IMR-90 (cell line): ENCODE data around the gene ARMH1. TPM values are rescaled to one million over a fixed set of nuclear protein-coding genes. Genes with fewer than 3 reads are reported as not detected.

ENCODE experiments used
- ATAC-seq: fragments of 200-7000 bp; cut with Tn5 transposase; 2 replicates; pipeline ENCODE4 v1.9.1; 2020; ENCODE audit warnings: low read depth, mild to moderate bottlenecking, moderate library complexity
- BruUV-seq: library from RNA; stranded (reverse); fragments of 400-500 nt; replicated peaks from 2 replicates; lab custom pipeline; 2021; lab: Mats Ljungman, UMichigan
- CTCF ChIA-PET: fragments of 300-600 bp; formaldehyde crosslinking; extraction: SDS; loops from one replicate; lab custom pipeline; 2021; ENCODE audit warnings: antibody characterized with exemption; lab: Yijun Ruan, JAX
- POLR2A ChIA-PET: fragments of 300-600 bp; sonication (Branson Sonifier 250); formaldehyde crosslinking; loops from one replicate; lab custom pipeline; 2022; ENCODE audit warnings: antibody characterized with exemption; ENCODE audit not compliant: unreplicated experiment; lab: Charles Lee
- DNase-seq: peaks from one replicate; pipeline ENCODE4 v3.0.0; 2013
- H2AFZ ChIP-seq: replicated peaks from 2 replicates; pipeline ENCODE3; 2013; ENCODE audit warnings: low read length, mild to moderate bottlenecking; ENCODE audit not compliant: poor library complexity
- H2AK5ac ChIP-seq: 2 replicates; pipeline ENCODE4 v1.6.1; 2013; ENCODE audit warnings: low read depth, low read length, inconsistent platforms
- H2AK9ac ChIP-seq: replicated peaks from 2 replicates; pipeline ENCODE3; 2013; ENCODE audit warnings: mild to moderate bottlenecking, low read depth, low read length, moderate library complexity; ENCODE audit not compliant: poor library complexity
- H2BK120ac ChIP-seq: 2 replicates; pipeline ENCODE4 v1.6.1; 2013; ENCODE audit warnings: low read depth, low read length, inconsistent platforms
- H2BK15ac ChIP-seq: 3 replicates; pipeline ENCODE4 v1.6.1; 2013; ENCODE audit warnings: low read depth, low read length, inconsistent platforms
- H2BK20ac ChIP-seq: 2 replicates; pipeline ENCODE4 v1.6.1; 2013; ENCODE audit warnings: low read depth, mild to moderate bottlenecking, inconsistent platforms, low read length, moderate library complexity
- H2BK5ac ChIP-seq: 2 replicates; pipeline ENCODE4 v1.6.1; 2013; ENCODE audit warnings: mild to moderate bottlenecking, low read depth, low read length, inconsistent platforms; ENCODE audit not compliant: poor library complexity, severe bottlenecking
- H3K14ac ChIP-seq: replicated peaks from 2 replicates; pipeline ENCODE4 v1.6.1; 2013; ENCODE audit warnings: low read depth, low read length, inconsistent platforms
- H3K18ac ChIP-seq: 2 replicates; pipeline ENCODE4 v1.6.1; 2013; ENCODE audit warnings: low read depth, low read length, control low read depth
- H3K23ac ChIP-seq: 2 replicates; pipeline ENCODE4 v1.6.1; 2013; ENCODE audit warnings: low read depth, low read length, inconsistent platforms
- H3K27ac ChIP-seq: 2 replicates; pipeline ENCODE4 v1.5.1; 2013; ENCODE audit warnings: mild to moderate bottlenecking, control low read depth, low read length; ENCODE audit not compliant: insufficient read depth
- H3K27me3 ChIP-seq: 2 replicates; pipeline ENCODE4 v1.6.1; 2013; ENCODE audit warnings: low read length; ENCODE audit not compliant: control insufficient read depth, insufficient read depth
- H3K36me3 ChIP-seq: 2 replicates; pipeline ENCODE4 v1.6.1; 2013; ENCODE audit warnings: low read length, mixed read lengths; ENCODE audit not compliant: control insufficient read depth, insufficient read depth
- H3K4ac ChIP-seq: 2 replicates; pipeline ENCODE4 v1.6.1; 2013; ENCODE audit warnings: low read depth, low read length, inconsistent platforms
- H3K4me1 ChIP-seq: 2 replicates; pipeline ENCODE4 v1.6.1; 2013; ENCODE audit warnings: low read length, mixed read lengths; ENCODE audit not compliant: control insufficient read depth, insufficient read depth
- H3K4me2 ChIP-seq: 2 replicates; pipeline ENCODE4 v1.6.1; 2013; ENCODE audit warnings: low read depth, mild to moderate bottlenecking, control low read depth, low read length, moderate library complexity
- H3K4me3 ChIP-seq: 2 replicates; pipeline ENCODE4 v1.5.1; 2013; ENCODE audit warnings: low read depth, mild to moderate bottlenecking, control low read depth, low read length, moderate library complexity; ENCODE audit not compliant: insufficient read depth
- H3K56ac ChIP-seq: 2 replicates; pipeline ENCODE4 v1.6.1; 2013; ENCODE audit warnings: low read length, inconsistent platforms; ENCODE audit not compliant: insufficient read depth; ENCODE audit errors: extremely low read depth
- H3K79me1 ChIP-seq, 2 experiments: 2 replicates each; pipeline ENCODE4 v1.6.1; 2013; ENCODE audit warnings: low read length in 2 of 2, inconsistent platforms in 1 of 2, low read depth in 1 of 2
- H3K9ac ChIP-seq: 2 replicates; pipeline ENCODE4 v1.6.1; 2013; ENCODE audit warnings: low read depth, low read length, control low read depth
- H3K9me1 ChIP-seq: 2 replicates; pipeline ENCODE4 v1.6.1; 2013; ENCODE audit warnings: low read length, inconsistent platforms; ENCODE audit not compliant: insufficient read depth
- H3K9me3 ChIP-seq: 2 replicates; pipeline ENCODE4 v1.6.1; 2013; ENCODE audit warnings: low read length; ENCODE audit not compliant: control insufficient read depth, insufficient read depth
- H4K20me1 ChIP-seq: 2 replicates; pipeline ENCODE4 v1.6.1; 2013; ENCODE audit warnings: low read length, inconsistent platforms; ENCODE audit not compliant: insufficient read depth
- H4K5ac ChIP-seq: 2 replicates; pipeline ENCODE4 v1.6.1; 2013; ENCODE audit warnings: mild to moderate bottlenecking, low read depth, low read length, control low read depth
- H4K8ac ChIP-seq, 2 experiments: 2 replicates each; pipeline ENCODE4 v1.6.1; 2013; ENCODE audit warnings: low read depth in 2 of 2, low read length in 2 of 2, control low read depth in 1 of 2, inconsistent platforms in 1 of 2
- H4K91ac ChIP-seq: 2 replicates; pipeline ENCODE4 v1.6.1; 2013; ENCODE audit warnings: low read depth, low read length, inconsistent platforms; ENCODE audit not compliant: insufficient read depth
- BHLHE40 ChIP-seq: fragments of 150-350 bp; IDR thresholded peaks from 2 replicates; pipeline ENCODE4 v1.6.1; 2016; ENCODE audit warnings: mild to moderate bottlenecking, low read depth, low read length
- CEBPB ChIP-seq: IDR thresholded peaks from 2 replicates; pipeline ENCODE4 v1.6.1; 2012; ENCODE audit warnings: low read depth, low read length, improper control_type of control experiment
- CHD1 ChIP-seq: IDR thresholded peaks from 2 replicates; pipeline ENCODE4 v1.6.1; 2012; ENCODE audit warnings: low read depth, low read length, improper control_type of control experiment
- FOS ChIP-seq: fragments of 150-350 bp; IDR thresholded peaks from 2 replicates; pipeline ENCODE4 v1.6.1; 2016; ENCODE audit warnings: low read depth, low read length
- MAFK ChIP-seq: IDR thresholded peaks from 2 replicates; pipeline ENCODE4 v1.6.1; 2012; ENCODE audit warnings: low read depth, low read length, improper control_type of control experiment
- MAZ ChIP-seq: IDR thresholded peaks from 2 replicates; pipeline ENCODE4 v1.6.1; 2012; ENCODE audit warnings: low read depth, mild to moderate bottlenecking, low read length, improper control_type of control experiment, moderate library complexity, borderline replicate concordance
- MXI1 ChIP-seq: IDR thresholded peaks from 2 replicates; pipeline ENCODE4 v1.6.1; 2012; ENCODE audit warnings: low read depth, mild to moderate bottlenecking, low read length, moderate library complexity, borderline replicate concordance
- NFE2L2 ChIP-seq: fragments of 150-350 bp; IDR thresholded peaks from 2 replicates; pipeline ENCODE4 v1.6.1; 2016; ENCODE audit warnings: low read depth, mild to moderate bottlenecking, low read length
- POLR2A ChIP-seq: IDR thresholded peaks from 2 replicates; pipeline ENCODE4 v1.6.1; 2012; ENCODE audit warnings: mild to moderate bottlenecking, low read depth, low read length
- RAD21 ChIP-seq: IDR thresholded peaks from 2 replicates; pipeline ENCODE4 v1.6.1; 2012; ENCODE audit warnings: low read length, improper control_type of control experiment
- RCOR1 ChIP-seq: IDR thresholded peaks from 2 replicates; pipeline ENCODE4 v1.6.1; 2012; ENCODE audit warnings: mild to moderate bottlenecking, low read length, improper control_type of control experiment; ENCODE audit not compliant: insufficient replicate concordance
- RFX5 ChIP-seq: IDR thresholded peaks from 2 replicates; pipeline ENCODE4 v1.8.0; 2012; ENCODE audit warnings: low read depth, mild to moderate bottlenecking, low read length, moderate library complexity
- SMC3 ChIP-seq: fragments of 150-350 bp; IDR thresholded peaks from 2 replicates; pipeline ENCODE4 v1.6.1; 2016; ENCODE audit warnings: low read depth, mild to moderate bottlenecking, antibody characterized with exemption, low read length, moderate library complexity
- WGBS, 2 experiments: methylation state at CpG; one replicate each; pipeline versions ENCODE4 v1.1.5 to v1.1.7; 2013; ENCODE audit warnings: missing lambda C conversion rate in 2 of 2; ENCODE audit not compliant: insufficient read length in 1 of 2; ENCODE audit errors: extremely low coverage in 2 of 2; 5-methylcytosine and 5-hydroxymethylcytosine counted together
- dilution Hi-C: fragments of 300-500 bp; cut with HindIII; formaldehyde crosslinking; loops from one replicate; pipeline ENCODE4 v1.14.3; 2018; ENCODE audit warnings: low sequenced_read_pairs; ENCODE audit not compliant: unreplicated experiment
- in situ Hi-C: fragments of 300-500 bp; cut with MboI; formaldehyde crosslinking; loops from 3 replicates; pipeline ENCODE4 v1.14.3; 2019; ENCODE audit warnings: low sequenced_read_pairs, inconsistent platforms, mixed read lengths
- intact Hi-C: fragments of 100-400 bp; cut with micrococcal nuclease; formaldehyde crosslinking; loops from 2 replicates; pipeline ENCODE4 v1.10.0; 2022
- polyA plus RNA-seq, 3 experiments: library from polyadenylated mRNA; depleted of rRNA; stranded (reverse); fragments of >200 nt; gene quantifications; 2 replicates each; pipeline ENCODE4 v1.2.3, GENCODE V29; 2012; ENCODE audit warnings: low replicate concordance in 1 of 3
- total RNA-seq: library from RNA; depleted of rRNA; stranded (reverse); fragments of >200 nt; gene quantifications from 2 replicates; pipeline ENCODE4 v1.2.3, GENCODE V29; 2012
- TF ChIP-seq, protein P1 (sequence below): fragments of 150-350 bp; IDR thresholded peaks from 2 replicates; pipeline ENCODE4 v1.6.1; 2017; ENCODE audit warnings: mild to moderate bottlenecking, antibody characterized with exemption, low read length, low read depth
- TF ChIP-seq, protein P2 (sequence below): fragments of 150-350 bp; IDR thresholded peaks from 2 replicates; pipeline ENCODE4 v1.6.1; 2016; ENCODE audit warnings: low read depth, mild to moderate bottlenecking, low read length, moderate library complexity, borderline replicate concordance
- TF ChIP-seq, protein P3 (sequence below): conservative IDR thresholded peaks from 2 replicates; pipeline ENCODE4 v1.5.1; 2012; ENCODE audit warnings: mild to moderate bottlenecking, low read depth, low read length, improper control_type of control experiment

The ARMH1 gene
- total and polyA plus RNA-seq, 2 of the 4 experiments (the other 2 are of a cell fraction): 0.36 to 0.72 TPM

DNA sequence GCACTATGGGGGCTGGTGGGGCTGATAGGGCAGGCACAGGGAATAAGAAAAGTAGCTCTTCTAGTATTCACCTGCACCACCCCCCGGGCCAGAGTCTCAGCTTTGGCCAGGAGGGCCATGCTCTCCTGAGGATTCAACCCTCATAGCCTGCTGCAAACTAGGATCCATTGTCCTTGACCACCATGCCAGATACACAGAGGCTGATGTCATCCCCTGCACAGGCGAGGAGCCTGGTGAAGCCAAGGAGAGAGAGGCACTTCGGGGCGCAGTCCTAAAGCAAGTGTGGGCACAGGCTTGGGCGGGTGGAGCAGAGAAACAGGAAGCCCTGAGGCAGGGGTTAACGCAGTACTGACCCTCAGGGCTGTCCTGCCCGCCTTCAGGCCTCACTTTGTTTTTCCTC, 29.7 kb upstream of the ARMH1 start:
- H4K91ac ChIP-seq: peak overlapping the region; percentile 17; the same call in 1 of the 2 replicates
- no peaks in the 10 kb centered on the region for H3K27me3 ChIP-seq
- intact Hi-C loops: no loop called here
- ChIA-PET CTCF (no interaction called here), POLR2A (interaction anchor here (0.5 kb wide), 1 partner anchor 12 kb away, joined by 5 read pairs; no protein-coding TSS in a partner anchor)
- BruUV-seq: no TSS peak
- peak overlapping the region; percentile 44 for H2AK9ac ChIP-seq
- no CpG with 5 or more reads among the region's 7 CpGs for WGBS, 2 experiments
- H4K20me1 ChIP-seq: peaks cover 46% of the 10 kb centered on the region
- TF ChIP-seq SMC3 (no peak), RCOR1 (no peak), CHD1 (no peak), NFE2L2 (no peak), FOS (no peak), MAFK (no peak), BHLHE40 (no peak), MXI1 (no peak), RFX5 (no peak), CEBPB (no peak), POLR2A (no peak), RAD21 (no peak), MAZ (no peak)
- TF ChIP-seq, protein P1, sequence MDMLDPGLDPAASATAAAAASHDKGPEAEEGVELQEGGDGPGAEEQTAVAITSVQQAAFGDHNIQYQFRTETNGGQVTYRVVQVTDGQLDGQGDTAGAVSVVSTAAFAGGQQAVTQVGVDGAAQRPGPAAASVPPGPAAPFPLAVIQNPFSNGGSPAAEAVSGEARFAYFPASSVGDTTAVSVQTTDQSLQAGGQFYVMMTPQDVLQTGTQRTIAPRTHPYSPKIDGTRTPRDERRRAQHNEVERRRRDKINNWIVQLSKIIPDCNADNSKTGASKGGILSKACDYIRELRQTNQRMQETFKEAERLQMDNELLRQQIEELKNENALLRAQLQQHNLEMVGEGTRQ: no peak
- TF ChIP-seq, protein P2, sequence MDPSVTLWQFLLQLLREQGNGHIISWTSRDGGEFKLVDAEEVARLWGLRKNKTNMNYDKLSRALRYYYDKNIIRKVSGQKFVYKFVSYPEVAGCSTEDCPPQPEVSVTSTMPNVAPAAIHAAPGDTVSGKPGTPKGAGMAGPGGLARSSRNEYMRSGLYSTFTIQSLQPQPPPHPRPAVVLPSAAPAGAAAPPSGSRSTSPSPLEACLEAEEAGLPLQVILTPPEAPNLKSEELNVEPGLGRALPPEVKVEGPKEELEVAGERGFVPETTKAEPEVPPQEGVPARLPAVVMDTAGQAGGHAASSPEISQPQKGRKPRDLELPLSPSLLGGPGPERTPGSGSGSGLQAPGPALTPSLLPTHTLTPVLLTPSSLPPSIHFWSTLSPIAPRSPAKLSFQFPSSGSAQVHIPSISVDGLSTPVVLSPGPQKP: no peak
- TF ChIP-seq, protein P3, sequence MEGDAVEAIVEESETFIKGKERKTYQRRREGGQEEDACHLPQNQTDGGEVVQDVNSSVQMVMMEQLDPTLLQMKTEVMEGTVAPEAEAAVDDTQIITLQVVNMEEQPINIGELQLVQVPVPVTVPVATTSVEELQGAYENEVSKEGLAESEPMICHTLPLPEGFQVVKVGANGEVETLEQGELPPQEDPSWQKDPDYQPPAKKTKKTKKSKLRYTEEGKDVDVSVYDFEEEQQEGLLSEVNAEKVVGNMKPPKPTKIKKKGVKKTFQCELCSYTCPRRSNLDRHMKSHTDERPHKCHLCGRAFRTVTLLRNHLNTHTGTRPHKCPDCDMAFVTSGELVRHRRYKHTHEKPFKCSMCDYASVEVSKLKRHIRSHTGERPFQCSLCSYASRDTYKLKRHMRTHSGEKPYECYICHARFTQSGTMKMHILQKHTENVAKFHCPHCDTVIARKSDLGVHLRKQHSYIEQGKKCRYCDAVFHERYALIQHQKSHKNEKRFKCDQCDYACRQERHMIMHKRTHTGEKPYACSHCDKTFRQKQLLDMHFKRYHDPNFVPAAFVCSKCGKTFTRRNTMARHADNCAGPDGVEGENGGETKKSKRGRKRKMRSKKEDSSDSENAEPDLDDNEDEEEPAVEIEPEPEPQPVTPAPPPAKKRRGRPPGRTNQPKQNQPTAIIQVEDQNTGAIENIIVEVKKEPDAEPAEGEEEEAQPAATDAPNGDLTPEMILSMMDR: no peak
- no peak overlapping the region for H2BK5ac ChIP-seq
- H3K4me1 ChIP-seq: peaks cover 19% of the 10 kb centered on the region
- H3K27ac ChIP-seq: no peak overlapping the region
- H4K8ac ChIP-seq: peak overlapping the region in 1 of 2 experiments; percentile 57; a peak in 1 of 4 replicates
- no peak overlapping the region for H4K5ac ChIP-seq
- H3K79me1 ChIP-seq: peaks cover 16 to 40% of the 10 kb centered on the region in 2 experiments
- DNase-seq: no peak
- no peak overlapping the region for H3K56ac ChIP-seq
- H2BK20ac ChIP-seq: no peak overlapping the region
- no peak overlapping the region; the same call in 1 of the 2 replicates for H2BK120ac ChIP-seq
- peaks cover 22% of the 10 kb centered on the region for H3K9me1 ChIP-seq
- H3K18ac ChIP-seq: no peak overlapping the region
- H3K23ac ChIP-seq: 0 out of 2 replicates have a peak overlapping the region, but pooled peaks have one; percentile 32
- peak overlapping the region; percentile 37; the same call in 1 of the 2 replicates for H3K4ac ChIP-seq
- H3K36me3 ChIP-seq: peaks cover 65% of the 10 kb centered on the region
- H3K4me2 ChIP-seq: no peak overlapping the region; the same call in 1 of the 2 replicates
- in situ Hi-C loops: no loop called here
- peak overlapping the region; percentile 21; the same call in 1 of the 2 replicates for H3K14ac ChIP-seq
- H2BK15ac ChIP-seq: no peak overlapping the region
- dilution Hi-C loops: no loop called here
- peak overlapping the region; percentile 35 for H2AK5ac ChIP-seq
- H2AFZ ChIP-seq: peak overlapping the region; percentile 65
- H3K9me3 ChIP-seq: no peaks in the 10 kb centered on the region
- ATAC-seq: no peak
- H3K4me3 ChIP-seq: no peak overlapping the region
- no peak overlapping the region for H3K9ac ChIP-seq
